D341Med (cell line): Measurements from ENCODE around the gene RAN.
A peak's percentile ranks its signal among the peaks of the same experiment; 100 is the strongest.
"Not testable (repeated sequence)": the region's sequence is repeated elsewhere in the genome, so short reads cannot be mapped to it uniquely, and the experiment has no call there.

ENCODE experiments used
- DNase-seq: peaks from one replicate; pipeline ENCODE4 v3.0.0; 2012; ENCODE audit warnings: low spot score

The RAN gene

DNA sequence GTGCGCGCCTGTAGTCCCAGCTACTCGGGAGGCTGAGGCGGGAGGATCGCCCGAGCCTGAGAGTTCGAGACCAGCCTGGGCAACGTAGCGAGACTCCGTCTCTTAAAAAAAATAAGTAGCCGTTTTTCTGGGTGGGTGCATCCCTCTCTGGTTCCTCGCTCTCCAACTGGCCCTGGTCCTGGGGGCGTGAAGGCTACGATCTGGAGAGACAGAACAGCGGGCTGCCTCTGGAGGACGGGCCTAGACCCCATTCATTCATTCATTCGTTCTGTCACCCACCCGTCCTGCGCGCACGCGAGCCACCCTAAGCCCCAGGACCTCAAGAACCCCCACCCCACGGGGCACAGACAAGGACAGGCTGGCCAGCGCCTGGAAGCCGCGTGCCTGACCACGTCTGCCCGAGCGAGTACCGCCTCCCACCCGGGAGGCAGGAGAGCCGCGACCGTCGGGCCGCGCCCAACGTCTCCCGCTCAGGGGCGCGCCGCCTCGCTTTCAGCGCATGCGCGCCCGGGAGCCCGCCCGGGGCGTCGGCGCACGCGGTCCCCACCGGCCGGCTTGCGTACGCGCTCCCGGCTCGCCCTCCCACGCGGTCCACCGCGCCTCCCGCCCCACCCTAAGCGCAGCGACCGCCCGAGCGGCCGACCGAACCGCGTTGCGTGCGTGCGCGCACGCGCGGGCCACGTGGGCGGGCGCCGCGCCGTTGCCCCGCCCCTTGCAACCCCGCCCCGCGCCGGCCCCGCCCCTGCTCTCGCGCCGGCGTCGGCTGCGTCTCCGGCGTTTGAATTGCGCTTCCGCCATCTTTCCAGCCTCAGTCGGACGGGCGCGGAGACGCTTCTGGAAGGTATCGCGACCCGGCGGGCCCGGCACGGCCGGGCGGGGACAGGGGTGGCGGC, at the start of gene RAN:
Gene RAN (plus strand): TSS at position 781 of the 893 bp plus-strand sequence. CDS start 528 bp downstream, outside the sequence.
- peak; percentile 100 for DNase-seq

DNA sequence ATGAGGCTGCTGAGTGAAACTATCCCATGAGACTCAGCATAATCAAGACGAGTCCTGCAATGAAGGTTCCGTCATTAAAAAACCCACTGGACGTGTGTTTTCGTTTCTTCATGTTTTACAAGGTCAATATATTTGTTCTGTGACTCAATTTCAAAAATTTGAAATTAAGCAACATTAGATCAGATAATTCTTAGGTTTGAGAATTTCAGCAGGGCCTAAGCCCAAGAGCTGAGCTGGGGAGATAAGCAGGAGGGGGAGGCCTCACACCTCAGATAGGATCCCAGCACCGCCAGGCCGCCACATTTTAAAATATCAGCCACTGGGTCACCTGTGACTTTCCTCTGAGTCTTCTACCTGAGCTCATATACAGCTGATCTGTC, 46.1 kb upstream of the RAN start:
- DNase-seq: no peak

DNA sequence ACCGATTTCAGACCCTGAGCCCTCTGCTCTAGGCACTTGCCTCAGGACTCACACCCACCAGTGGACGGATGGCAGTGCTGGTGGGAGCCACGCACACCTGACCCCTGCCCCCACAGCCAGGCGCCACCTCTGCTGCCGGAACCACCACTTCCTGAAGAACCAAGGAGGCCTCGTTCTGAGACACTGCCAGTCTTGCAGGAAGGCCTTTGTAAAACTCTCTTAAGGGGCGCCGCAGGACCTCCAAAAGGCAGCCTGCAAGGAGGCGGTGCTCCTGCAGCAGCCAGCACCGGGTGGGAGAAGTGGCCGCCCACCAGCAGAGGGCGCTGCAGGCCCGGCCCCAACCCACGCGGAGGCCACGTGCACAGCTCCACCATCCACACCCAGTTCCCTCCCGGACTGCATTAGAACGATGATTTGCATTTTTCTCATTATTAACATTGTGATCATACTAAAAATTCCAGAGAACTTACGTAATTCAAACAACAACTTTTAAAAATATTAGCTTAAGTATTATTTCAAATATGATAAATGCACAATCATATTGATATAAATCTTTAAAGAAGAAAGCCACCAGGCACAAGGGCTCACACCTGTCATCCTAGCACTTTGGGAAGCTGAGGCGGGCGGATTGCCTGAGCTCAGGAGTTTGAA, 45.6 kb upstream of the RAN start:
- DNase-seq: peak; percentile 89

DNA sequence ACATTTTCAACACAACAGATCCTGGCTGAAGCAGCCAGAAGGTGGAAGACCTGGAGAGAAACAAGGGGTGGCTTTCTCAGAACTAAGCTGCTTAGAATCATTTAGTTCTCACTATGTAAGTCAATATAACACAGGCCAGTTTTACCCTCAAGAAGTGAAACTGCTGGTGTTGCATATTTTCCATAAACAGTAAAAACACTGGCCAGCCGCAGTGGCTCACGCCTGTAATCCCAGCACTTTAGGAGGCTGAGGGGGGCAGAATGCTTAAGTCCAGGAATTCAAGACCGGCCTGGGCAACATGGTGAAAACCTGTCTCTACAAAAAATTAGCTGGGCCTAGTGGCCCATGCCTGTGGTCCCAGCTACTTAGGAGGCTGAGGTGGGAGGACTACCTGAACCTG, 44.4 kb upstream of the RAN start:
- DNase-seq: no peak

DNA sequence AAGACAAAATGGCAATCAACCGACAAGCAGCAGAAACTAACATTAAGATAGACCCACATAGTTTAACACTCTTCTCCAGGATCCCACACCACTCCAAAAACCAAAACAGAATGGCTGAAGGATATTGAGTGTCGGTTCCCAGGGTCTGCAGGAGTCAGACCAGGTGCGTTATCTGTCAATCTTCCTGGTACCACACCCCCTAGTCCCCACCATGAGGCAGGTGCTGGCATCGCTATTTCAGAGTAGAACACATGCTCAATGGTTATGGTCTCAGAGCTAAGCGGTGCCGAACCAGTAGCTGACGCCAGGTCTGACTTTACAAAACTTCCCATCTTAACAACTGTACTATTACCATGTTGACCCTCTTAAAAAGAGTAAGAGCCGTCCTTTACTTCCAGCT, 43.0 kb upstream of the RAN start:
- no peak for DNase-seq

DNA sequence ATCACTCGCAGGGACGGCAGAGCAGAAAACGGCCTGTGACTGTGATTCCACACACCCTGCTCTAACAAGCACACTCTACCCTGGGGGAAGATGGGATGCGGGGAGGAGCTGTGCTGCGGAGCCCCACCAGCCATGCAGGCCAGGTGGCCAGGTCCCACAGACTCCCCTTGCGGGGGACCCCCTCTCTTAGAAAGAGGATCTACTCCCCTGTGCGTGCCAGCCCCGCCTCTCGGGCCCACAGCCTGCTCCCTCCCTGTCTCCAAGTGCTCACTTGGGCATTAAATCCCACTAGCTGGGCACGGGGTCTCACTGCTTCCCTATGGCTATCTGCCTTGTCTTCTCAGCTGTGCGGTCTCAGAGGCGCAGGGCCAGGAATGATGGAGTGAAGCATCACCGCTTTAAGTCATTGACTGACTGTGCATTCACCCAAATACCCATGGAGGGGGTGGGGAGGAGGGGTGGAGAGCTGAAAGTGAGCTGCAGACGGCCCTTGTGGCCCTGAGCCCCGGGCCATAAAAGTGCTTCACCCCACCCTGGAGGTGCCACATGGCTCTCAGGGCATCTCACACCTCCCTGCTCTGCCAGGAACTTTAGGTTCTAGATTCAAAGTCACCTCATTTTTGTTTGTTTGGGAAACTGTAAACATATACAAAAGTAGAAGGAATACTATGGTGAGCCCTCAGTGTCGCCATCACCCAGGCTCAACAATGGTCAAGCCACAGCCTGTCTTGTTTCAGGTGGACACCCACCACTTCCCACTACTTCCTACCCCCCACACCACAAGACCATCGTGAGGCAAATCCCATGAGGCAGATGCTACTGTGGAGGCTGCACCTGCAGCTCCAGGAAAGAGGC, 42.2 kb upstream of the RAN start:
- no peak for DNase-seq

DNA sequence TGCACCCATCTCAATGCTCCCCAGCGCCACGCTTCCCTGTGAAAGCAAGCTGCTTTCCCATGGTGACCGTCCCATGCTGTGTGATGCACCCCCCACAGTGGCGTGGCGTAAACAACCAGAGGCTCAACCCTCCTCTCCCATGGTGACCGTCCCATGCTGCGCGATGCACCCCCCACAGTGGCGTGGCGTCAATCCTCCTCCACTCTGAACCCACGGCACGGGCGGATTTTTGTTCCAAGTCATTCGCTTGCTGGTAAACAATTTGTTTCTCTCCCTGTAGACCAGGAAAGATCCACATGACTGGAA, 41.7 kb upstream of the RAN start:
- DNase-seq: no peak

DNA sequence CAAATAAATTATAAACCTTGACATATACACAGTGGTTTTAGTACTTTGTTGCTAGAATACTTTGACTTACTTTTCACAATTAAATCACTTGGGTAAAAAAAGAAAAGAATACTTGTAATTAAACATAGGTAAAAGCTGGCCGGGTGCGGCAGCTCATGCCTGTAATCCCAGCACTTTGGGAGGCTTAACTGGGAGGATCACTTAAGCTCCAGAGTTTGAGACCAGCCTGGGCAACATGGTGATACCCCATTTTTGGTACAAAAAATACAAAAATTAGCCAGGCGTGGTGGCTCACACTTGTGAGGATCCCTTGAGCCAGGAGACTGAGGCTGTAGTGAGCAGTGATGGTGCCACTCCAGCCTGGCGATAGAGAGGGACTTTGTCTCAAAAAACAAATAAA, 40.6 kb upstream of the RAN start:
- no peak for DNase-seq

DNA sequence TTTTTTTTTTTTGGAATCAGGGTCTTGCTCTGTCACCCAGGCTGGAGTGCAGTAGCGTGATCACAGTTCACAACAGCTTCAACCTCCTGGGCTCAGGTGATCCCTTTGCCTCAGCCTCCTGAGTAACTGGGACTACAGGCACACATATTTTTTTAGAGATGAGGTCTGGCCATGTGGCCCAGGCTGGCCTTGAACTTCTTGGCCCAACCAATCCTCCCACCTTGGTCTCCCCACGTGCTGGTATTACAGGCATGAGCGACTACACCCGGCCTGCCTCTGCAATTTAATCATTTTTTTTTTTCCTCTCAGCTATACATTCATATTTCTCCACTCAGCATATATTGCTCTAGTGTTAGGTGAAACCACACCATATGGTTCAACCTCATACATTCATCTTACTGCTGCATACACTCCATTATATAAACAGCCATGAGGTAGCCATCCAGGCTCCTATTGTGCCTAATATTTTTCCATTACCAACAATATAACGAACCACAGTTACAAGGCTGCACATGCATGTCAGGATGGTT, 39.9 kb upstream of the RAN start:
- DNase-seq: no peak

DNA sequence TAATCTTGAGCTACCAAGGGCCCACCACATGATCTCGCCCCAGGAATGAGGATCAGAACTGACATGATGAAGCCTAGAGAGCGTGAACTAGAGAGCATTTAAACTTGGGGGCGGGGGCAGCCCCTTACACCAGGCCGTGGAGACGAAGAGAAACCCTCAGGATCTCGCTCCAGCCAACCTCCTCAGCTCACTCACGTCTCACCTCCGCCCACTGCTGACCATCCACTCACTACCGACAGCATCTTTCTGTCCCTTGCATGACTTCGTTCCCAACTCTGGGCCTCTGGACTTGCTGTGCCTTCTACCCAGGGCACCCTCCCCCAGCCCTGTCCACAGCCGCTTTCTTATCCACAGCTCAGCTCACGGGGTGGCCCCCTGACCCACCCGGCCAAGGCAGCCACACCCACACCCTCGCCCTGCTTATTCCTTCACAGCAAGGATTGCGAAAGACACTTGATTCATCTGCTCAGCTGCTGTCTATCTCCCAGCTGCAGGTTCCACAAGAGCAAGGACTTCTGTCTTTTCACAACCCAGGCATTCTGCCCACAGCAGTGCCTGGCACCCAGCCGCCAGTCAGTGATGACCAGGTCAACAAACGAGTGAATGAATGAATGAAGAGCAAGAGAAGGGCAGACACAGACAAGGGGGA, 39.2 kb upstream of the RAN start:
- DNase-seq: no peak

DNA sequence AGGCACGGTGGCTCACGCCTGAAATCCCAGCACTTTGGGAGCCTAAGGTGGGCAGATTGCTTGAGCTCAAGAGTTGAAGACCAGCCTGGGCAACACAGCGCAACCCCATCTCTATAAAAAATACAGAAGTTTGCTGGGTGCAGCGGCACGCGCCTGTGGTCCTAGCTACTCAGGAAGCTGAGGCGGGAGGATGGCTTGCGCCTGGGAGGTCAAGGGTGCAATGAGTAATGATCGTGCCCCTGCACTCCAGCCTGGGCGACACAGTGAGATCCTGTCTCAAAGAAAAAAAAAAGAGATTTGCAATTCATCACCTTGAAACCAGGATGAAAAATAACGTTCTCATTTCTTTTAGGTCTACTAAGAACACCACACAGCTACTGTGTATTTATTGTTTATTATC, 36.9 kb upstream of the RAN start:
- DNase-seq: no peak

DNA sequence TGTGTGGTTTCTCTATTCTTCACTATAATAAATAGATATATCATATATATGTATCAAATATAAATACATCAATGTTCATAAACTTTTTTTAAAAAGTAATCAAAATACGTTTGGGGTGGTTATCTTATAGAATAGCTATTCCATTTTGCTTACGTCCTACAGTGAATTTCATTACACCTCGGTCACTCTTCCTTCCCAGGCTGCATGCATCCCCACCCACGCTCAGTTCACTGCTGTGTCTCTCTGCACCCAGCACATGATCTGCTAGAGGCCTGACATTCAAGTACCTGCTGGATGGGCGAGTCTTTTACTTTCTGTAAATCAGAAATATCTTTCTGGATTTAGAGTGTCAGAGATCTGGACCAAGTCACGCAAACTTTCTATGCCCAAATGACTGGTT, 36.4 kb upstream of the RAN start:
- no peak for DNase-seq

DNA sequence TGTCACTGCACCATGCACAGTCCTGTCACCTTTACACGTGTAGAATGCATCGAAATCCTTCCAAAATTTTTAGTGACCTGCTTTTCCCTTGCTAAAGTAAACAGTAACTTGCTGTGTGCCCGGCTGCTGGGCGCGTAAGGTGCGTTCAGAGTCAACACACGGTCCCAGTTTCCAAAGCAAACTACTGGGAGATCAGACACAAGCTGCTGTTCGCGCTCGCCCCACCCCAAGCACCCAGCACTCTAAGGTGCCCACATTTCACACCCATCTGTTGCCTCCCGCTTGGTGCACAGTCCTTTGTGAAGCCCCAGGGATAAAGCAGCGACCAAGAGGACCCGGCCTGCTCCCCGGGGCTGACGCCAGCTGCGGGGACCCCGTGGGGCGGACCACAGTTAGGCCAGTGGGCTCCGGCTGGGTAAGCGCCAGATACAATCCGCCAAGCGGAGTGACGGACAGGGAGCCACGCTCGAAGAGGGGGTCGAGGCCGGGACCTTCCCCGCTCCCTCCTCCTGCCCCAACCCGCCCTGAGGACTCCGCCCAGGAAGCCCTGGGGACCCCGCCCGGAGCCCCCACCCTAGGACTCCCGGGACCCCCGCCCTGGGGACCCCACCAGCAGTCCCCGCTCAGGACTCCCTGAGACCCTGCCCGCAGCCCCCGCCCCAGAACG, 33.4 kb upstream of the RAN start:
- peak; percentile 72 for DNase-seq

DNA sequence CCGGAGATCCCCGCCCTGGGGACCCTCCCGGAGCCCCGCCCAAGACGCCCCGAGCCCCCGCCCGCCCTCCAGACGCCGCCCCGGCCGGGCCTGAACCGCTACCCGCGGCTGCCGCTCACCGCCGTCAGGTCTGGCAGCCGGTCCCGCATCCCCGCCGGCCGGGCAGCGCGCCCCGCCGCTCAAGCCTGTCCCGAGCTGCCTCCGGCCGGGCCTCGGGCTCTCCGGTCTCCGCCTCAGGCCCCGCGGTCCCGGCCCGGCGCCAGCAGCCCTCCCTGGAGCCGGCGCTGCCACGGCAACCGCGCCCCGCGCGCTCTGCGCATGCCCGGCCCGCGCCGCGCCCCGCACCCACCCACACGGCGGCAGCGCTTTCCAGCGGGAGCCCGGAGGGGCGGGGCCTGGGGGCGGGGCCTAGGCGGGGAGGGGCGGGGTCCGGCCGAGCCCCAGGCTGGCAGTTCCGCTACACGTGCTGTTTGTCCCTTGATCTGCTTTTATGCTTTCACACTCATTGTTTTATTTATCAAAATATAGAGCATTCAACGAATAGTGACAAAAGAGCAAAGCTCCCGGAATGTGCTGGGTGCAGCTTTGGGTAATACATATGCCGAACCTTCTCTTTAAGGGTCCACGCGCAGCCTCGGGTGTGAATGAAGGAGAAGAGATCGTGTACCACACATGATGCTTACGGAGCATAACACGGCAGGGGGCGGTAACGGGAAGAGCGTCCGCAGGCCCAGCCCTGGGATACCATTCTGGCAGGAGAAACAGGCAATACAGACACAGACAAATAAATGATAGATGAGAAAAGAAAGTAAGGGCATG, 32.7 kb upstream of the RAN start, which contains the start of gene STX2:
Gene STX2 (minus strand): TSS at position 300 of the 819 bp plus-strand sequence. CDS start 151 bp downstream, at position 149.
- peak; percentile 99 for DNase-seq

DNA sequence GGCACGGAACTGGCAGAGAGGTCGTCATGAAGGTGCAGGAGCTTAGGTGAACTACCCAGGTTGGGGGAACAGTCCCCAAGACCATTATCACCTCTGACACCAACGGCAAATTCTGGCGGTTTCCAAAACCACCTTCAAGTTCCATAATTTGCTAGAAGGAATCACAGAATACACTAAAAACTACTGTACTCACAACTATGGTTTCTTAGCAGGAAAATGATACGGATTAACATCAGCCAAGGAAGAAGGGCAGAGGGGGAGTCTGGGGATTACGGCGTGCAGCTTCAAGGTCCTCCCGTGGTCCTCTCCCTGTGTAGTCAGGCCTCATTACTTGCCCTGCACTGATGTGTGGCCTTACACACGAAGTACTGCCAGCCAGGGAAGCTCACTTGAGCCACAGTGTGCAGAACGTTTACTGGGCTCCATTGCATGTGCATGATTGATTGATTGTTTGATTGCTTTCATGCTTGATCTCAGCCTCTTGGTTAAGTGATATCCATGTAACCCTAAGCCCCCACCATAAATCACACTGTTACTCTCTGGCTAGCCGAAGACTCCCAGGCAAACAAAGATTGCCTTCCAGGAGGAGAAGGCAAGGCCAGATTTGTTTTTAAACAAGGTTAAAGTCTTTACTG, 32.0 kb upstream of the RAN start:
- DNase-seq: no peak

DNA sequence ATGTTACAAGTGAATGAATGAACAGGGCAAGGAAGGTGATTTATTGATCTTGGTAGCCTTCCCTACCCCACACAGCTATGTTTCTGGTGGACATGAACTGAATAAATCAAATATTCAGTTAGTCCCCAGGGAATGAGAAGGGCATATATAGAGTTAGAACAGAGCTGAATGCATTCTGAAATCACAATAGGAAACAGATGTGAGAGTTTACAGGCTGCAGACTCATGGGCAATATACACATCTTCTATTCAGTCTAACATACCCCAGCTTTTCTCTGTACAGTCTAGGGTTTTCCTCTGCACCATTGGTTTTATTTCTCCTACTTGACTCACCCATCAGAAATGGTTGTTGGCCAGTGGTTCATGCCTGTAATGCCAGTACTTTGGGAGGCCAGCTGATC, 25.5 kb upstream of the RAN start:
- DNase-seq: no peak

DNA sequence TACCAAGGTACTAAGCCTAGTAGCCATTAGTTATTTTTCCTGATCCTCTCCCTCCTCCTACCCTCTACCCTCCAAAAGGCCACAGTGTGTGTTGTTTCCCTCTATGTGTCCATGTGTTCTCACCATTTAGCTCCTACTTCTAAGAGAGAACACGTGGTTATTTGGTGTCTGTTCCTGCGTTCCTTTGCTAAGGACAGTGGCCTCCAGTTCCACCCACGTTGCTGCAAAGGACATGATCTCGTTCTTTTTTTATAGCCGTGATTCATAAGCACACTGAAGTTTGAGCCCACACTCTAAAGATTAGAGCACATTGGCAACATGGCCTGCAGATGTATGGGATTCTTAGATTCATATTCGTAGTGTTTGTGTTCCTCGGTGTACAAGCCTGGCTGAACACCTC, 24.8 kb upstream of the RAN start:
- no peak for DNase-seq

DNA sequence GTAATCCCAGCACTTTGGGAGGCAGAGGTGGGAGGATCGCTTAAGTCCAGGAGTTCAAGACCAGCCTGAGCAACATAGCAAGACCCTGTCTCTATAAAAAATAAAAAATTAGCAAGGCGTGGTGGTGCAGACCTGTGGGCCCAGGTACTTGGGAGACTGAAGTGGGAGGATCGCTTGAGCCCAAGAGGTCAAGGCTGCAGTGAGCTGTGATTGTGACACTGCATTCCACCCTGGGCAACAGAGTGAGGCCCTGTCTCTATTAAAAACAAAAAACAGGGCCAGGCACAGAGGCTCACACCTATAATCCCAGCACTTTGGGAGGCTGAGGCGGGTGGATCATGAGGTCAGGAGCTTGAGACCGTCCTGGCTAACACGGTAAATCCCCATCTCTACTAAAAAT, 23.8 kb upstream of the RAN start:
- DNase-seq: not testable (repeated sequence)

DNA sequence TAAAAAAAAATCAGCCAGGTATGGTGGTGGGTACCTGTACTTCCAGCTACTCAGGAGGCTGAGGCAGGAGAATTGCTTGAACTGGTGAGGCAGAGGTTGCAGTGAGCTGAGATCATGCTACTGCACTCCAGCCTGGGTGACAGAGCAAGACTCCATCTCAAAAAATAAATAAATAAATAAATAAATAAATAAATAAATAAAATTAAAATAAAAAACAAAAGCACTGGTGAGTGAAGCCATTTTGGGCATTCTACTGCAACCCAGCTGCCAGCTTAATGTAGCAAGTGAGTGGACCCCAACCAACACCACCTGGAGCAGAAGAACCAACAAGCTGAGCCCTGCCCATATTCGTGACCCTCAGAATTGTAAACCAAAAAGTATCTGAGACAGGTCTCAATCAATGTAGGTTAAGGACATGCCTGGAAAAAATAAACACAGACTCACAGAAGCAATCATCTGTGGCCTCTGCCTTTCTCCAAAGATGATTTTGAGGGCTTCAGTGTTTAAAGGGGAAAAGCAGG, 23.0 kb upstream of the RAN start:
- not testable (repeated sequence) for DNase-seq
